Esophagus mucosa (tissue), 1 donor: ENCODE measurements around the gene CSPG5. TPM values are rescaled to one million over a fixed set of nuclear protein-coding genes. Genes with fewer than 3 reads are reported as not detected.

Experiments
- ATAC-seq: fragments of 200-7000 bp; cut with Tn5 transposase; one replicate; pipeline ENCODE4 v1.9.1; 2020
- total RNA-seq: library from RNA; stranded (reverse); gene quantifications from one replicate; pipeline ENCODE4 v1.2.4, GENCODE V29; 2023
- donor health status: DM: yes; HTN: yes; CAD: no.

The CSPG5 gene
- total RNA-seq, 1 donor from 2014 or later, result 0.48 TPM

- no peak for ATAC-seq
These were observed 4.8 kb upstream of the CSPG5 start for GRCh38 chr3:47583320-47584075.

- no peak for ATAC-seq
These were observed 3.2 kb upstream of the CSPG5 start for GRCh38 chr3:47581835-47582234.

- ATAC-seq, result no peak
These were observed 2.8 kb upstream of the CSPG5 start for GRCh38 chr3:47581422-47581821.

- ATAC-seq, result no peak
These were observed 1.8 kb upstream of the CSPG5 start for GRCh38 chr3:47580481-47580880.

GRCh38 chr3:47579875-47580274 lies 1.2 kb upstream of the CSPG5 start:
- no peak for ATAC-seq

GRCh38 chr3:47578119-47578632 lies 489 bp downstream of the CSPG5 start:
- ATAC-seq, result peak; percentile 37

GRCh38 chr3:47577583-47578118 lies 1.0 kb downstream of the CSPG5 start:
- peak; percentile 38 for ATAC-seq

GRCh38 chr3:47573190-47574172 lies 5.2 kb downstream of the CSPG5 start:
- no peak for ATAC-seq

- ATAC-seq, result no peak
These were observed 7.1 kb downstream of the CSPG5 start for GRCh38 chr3:47571391-47572175.

- no peak for ATAC-seq
These were observed 9.8 kb downstream of the CSPG5 start for GRCh38 chr3:47568901-47569300.

GRCh38 chr3:47567149-47567548 lies 11.5 kb downstream of the CSPG5 start:
- ATAC-seq, result no peak

- ATAC-seq, result no peak
These were observed 12.0 kb downstream of the CSPG5 start for GRCh38 chr3:47566667-47567066.

- no peak for ATAC-seq
These were observed 12.7 kb downstream of the CSPG5 start for GRCh38 chr3:47565734-47566550.

- no peak for ATAC-seq
These were observed 22.3 kb downstream of the CSPG5 start for GRCh38 chr3:47556351-47556750.

- no peak for ATAC-seq
These were observed 24.3 kb downstream of the CSPG5 start for GRCh38 chr3:47554335-47554734.

GRCh38 chr3:47553407-47553806 lies 25.3 kb downstream of the CSPG5 start:
- ATAC-seq, result no peak

- ATAC-seq, result peak; percentile 49
These were observed 36.0 kb downstream of the CSPG5 start for GRCh38 chr3:47542471-47543173.

GRCh38 chr3:47541583-47542108 lies 37.0 kb downstream of the CSPG5 start:
- no peak for ATAC-seq

GRCh38 chr3:47540281-47540680 lies 38.4 kb downstream of the CSPG5 start:
- peak; percentile 80 for ATAC-seq

- no peak for ATAC-seq
These were observed 41.7 kb downstream of the CSPG5 start for GRCh38 chr3:47536967-47537366.
